SU-DHL-6 (cell line): ENCODE measurements around the gene TAPT1.

Source experiments
- H2AFZ ChIP-seq: fragments of 200-600 bp; sonication (generic); 2 replicates; pipeline ENCODE4 v1.6.1; 2014; ENCODE audit warnings: low read depth, mild to moderate bottlenecking, moderate library complexity, mixed read lengths, antibody characterized with exemption, low read length; ENCODE audit not compliant: severe bottlenecking
- H3F3A ChIP-seq: fragments of 200-600 bp; shearing (Covaris generic); 2 replicates; pipeline ENCODE4 v1.6.0; 2016; ENCODE audit warnings: antibody characterized with exemption, mild to moderate bottlenecking; ENCODE audit not compliant: insufficient read depth
- H3K27ac ChIP-seq: fragments of 200-600 bp; sonication (generic); 2 replicates; pipeline ENCODE4 v1.5.1; 2016; ENCODE audit warnings: low read depth, mild to moderate bottlenecking, low read length, moderate library complexity, mixed read lengths
- H3K27me3 ChIP-seq: fragments of 200-600 bp; sonication (generic), shearing (Covaris generic); 2 replicates; pipeline ENCODE4 v1.6.0; 2014; ENCODE audit warnings: mild to moderate bottlenecking, low read length
- H3K36me3 ChIP-seq: fragments of 200-600 bp; sonication (generic); 2 replicates; pipeline ENCODE4 v1.6.1; 2014; ENCODE audit warnings: mild to moderate bottlenecking, low read length, mixed read lengths
- H3K4me2 ChIP-seq: fragments of 300-600, 200-600 bp; shearing (Covaris generic), sonication (generic); 2 replicates; pipeline ENCODE4 v1.6.0; 2014; ENCODE audit warnings: low read length, low read depth, mild to moderate bottlenecking; ENCODE audit not compliant: poor library complexity, severe bottlenecking
- H3K4me3 ChIP-seq: fragments of 200-600 bp; sonication (generic); 2 replicates; pipeline ENCODE4 v1.5.1; 2014; ENCODE audit warnings: antibody characterized with exemption, low read length, mild to moderate bottlenecking, mixed read lengths; ENCODE audit not compliant: insufficient read depth, poor library complexity, severe bottlenecking
- H3K79me2 ChIP-seq: fragments of 200-600 bp; sonication (generic); 2 replicates; pipeline ENCODE4 v1.6.1; 2014; ENCODE audit warnings: mild to moderate bottlenecking, low read length, moderate library complexity; ENCODE audit not compliant: insufficient read depth
- H3K9ac ChIP-seq: fragments of 200-600 bp; sonication (generic); 2 replicates; pipeline ENCODE4 v1.7.0; 2014; ENCODE audit warnings: mild to moderate bottlenecking, low read length
- H3K9me2 ChIP-seq: fragments of 200-600 bp; sonication (generic); replicated peaks from 2 replicates; pipeline ENCODE4 v1.6.1; 2014; ENCODE audit warnings: low read length; ENCODE audit not compliant: insufficient read depth
- H3K9me3 ChIP-seq: fragments of 200-600 bp; sonication (generic); 2 replicates; pipeline ENCODE4 v1.6.1; 2014; ENCODE audit warnings: low read length, mixed read lengths; ENCODE audit not compliant: insufficient read depth
- H4K20me1 ChIP-seq: fragments of 200-600 bp; sonication (generic); 2 replicates; pipeline ENCODE4 v1.6.1; 2014; ENCODE audit warnings: low read depth, mild to moderate bottlenecking, antibody characterized with exemption, low read length, moderate library complexity, mixed read lengths
- EZH2phosphoT487 ChIP-seq: fragments of 200-600 bp; sonication (generic), shearing (Covaris generic); conservative IDR thresholded peaks from 2 replicates; pipeline ENCODE4 v1.6.1; 2018; ENCODE audit warnings: mild to moderate bottlenecking, antibody characterized with exemption, low read length, moderate library complexity, mixed read lengths
- TF ChIP-seq, protein P1 (sequence below): fragments of 200-600 bp; sonication (generic); IDR thresholded peaks from one replicate; pipeline ENCODE4 v1.5.1; 2017; ENCODE audit warnings: antibody characterized with exemption, mild to moderate bottlenecking, low read length, moderate library complexity; ENCODE audit not compliant: insufficient read depth, poor library complexity, severe bottlenecking

Gene TAPT1

GRCh38 chr4:16126714-16127113 is 99.6 kb downstream of the TAPT1 start:
- TF ChIP-seq, protein P1, sequence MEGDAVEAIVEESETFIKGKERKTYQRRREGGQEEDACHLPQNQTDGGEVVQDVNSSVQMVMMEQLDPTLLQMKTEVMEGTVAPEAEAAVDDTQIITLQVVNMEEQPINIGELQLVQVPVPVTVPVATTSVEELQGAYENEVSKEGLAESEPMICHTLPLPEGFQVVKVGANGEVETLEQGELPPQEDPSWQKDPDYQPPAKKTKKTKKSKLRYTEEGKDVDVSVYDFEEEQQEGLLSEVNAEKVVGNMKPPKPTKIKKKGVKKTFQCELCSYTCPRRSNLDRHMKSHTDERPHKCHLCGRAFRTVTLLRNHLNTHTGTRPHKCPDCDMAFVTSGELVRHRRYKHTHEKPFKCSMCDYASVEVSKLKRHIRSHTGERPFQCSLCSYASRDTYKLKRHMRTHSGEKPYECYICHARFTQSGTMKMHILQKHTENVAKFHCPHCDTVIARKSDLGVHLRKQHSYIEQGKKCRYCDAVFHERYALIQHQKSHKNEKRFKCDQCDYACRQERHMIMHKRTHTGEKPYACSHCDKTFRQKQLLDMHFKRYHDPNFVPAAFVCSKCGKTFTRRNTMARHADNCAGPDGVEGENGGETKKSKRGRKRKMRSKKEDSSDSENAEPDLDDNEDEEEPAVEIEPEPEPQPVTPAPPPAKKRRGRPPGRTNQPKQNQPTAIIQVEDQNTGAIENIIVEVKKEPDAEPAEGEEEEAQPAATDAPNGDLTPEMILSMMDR, result no peak
- no peak for TF ChIP-seq EZH2phosphoT487
- H3K36me3 ChIP-seq, result no peaks in the 10 kb centered on the region
- no peaks in the 10 kb centered on the region for H3F3A ChIP-seq
- H3K4me2 ChIP-seq, result no peak overlapping the region
- H4K20me1 ChIP-seq, result no peaks in the 10 kb centered on the region
- H3K9ac ChIP-seq, result no peak overlapping the region
- no peak overlapping the region for H3K4me3 ChIP-seq
- no peaks in the 10 kb centered on the region for H3K9me2 ChIP-seq
- no peaks in the 10 kb centered on the region for H3K27me3 ChIP-seq
- H3K79me2 ChIP-seq, result no peaks in the 10 kb centered on the region
- no peaks in the 10 kb centered on the region for H3K9me3 ChIP-seq
- no peak overlapping the region for H3K27ac ChIP-seq
- H2AFZ ChIP-seq, result no peak overlapping the region

- Histone ChIP-seq H3F3A (no peaks in the 10 kb centered on the region), H3K4me3 (no peak overlapping the region), H3K36me3 (no peaks in the 10 kb centered on the region), H3K79me2 (no peaks in the 10 kb centered on the region), H3K9me3 (no peaks in the 10 kb centered on the region), H4K20me1 (no peaks in the 10 kb centered on the region), H3K27ac (no peak overlapping the region), H3K9ac (no peak overlapping the region), H2AFZ (no peak overlapping the region), H3K4me2 (no peak overlapping the region), H3K9me2 (no peaks in the 10 kb centered on the region), H3K27me3 (no peaks in the 10 kb centered on the region)
- TF ChIP-seq, protein P1, result no peak
- no peak for TF ChIP-seq EZH2phosphoT487
Observed at GRCh38 chr4:16125571-16126445, 100.5 kb downstream of the TAPT1 start.

DNA sequence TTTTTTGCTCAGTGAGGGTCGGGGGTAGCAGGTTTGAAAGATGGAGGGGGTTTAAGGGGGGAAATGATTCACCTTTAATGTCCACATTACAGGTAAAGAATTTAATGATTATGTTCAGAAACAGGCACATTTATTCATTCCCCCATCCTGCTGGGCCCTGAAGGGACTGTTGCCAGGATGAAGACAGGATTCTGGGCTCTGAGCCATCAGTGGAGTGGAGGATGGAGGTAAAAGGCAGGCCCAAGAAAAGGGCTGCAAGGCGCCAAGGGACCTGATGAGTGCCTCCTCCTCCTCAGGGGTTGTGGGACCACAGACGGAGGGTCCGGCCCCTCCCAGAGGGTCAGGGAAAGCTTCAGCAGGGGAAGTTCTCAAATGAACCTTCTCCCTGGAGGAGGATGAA is 102.0 kb downstream of the TAPT1 start:
- H3K36me3 ChIP-seq, result no peaks in the 10 kb centered on the region
- H3K79me2 ChIP-seq, result no peaks in the 10 kb centered on the region
- H3K27ac ChIP-seq, result no peak overlapping the region
- no peaks in the 10 kb centered on the region for H3K9me2 ChIP-seq
- no peaks in the 10 kb centered on the region for H4K20me1 ChIP-seq
- H3K9me3 ChIP-seq, result no peaks in the 10 kb centered on the region
- H3K9ac ChIP-seq, result no peak overlapping the region
- H3K4me2 ChIP-seq, result no peak overlapping the region
- no peak overlapping the region for H2AFZ ChIP-seq
- H3K4me3 ChIP-seq, result no peak overlapping the region
- TF ChIP-seq, protein P1, result no peak
- no peak for TF ChIP-seq EZH2phosphoT487
- H3F3A ChIP-seq, result no peaks in the 10 kb centered on the region
- H3K27me3 ChIP-seq, result no peaks in the 10 kb centered on the region
